PC-9 (cell line): ENCODE results near the gene ANKRD33. TPM values are rescaled to one million over a fixed set of nuclear protein-coding genes. Genes with fewer than 3 reads are reported as not detected.

Experiments
- BruUV-seq: library from RNA; stranded (reverse); fragments of 400-500 nt; replicated peaks from 2 replicates; lab custom pipeline; 2021; lab: Mats Ljungman, UMichigan
- CTCF ChIA-PET: fragments of 300-600 bp; sonication (Branson Sonifier 250); formaldehyde crosslinking; loops from one replicate; lab custom pipeline; 2022; ENCODE audit warnings: antibody characterized with exemption; lab: Charles Lee
- POLR2A ChIA-PET: fragments of 300-600 bp; sonication (Branson Sonifier 250); formaldehyde crosslinking; loops from one replicate; lab custom pipeline; 2022; ENCODE audit warnings: antibody characterized with exemption; ENCODE audit not compliant: unreplicated experiment; lab: Charles Lee
- DNase-seq, 2 experiments: peaks; one replicate each; pipeline versions ENCODE4 v3.0.0 to v3.0.0-alpha.2; 2015 to 2022; ENCODE audit warnings: mixed read lengths in 1 of 2
- H2AFZ ChIP-seq: fragments of 200-600 bp; sonication (generic); 2 replicates; pipeline ENCODE4 v1.8.1; 2017; ENCODE audit warnings: antibody characterized with exemption
- H3F3A ChIP-seq: fragments of 200-600 bp; sonication (generic); 2 replicates; pipeline ENCODE4 v1.8.1; 2017; ENCODE audit warnings: antibody characterized with exemption, mild to moderate bottlenecking, low read depth; ENCODE audit not compliant: insufficient read depth
- H3K27ac ChIP-seq: fragments of 200-600 bp; sonication (generic); 2 replicates; pipeline ENCODE4 v1.6.1; 2016; ENCODE audit warnings: mixed run types
- H3K27me3 ChIP-seq: fragments of 200-600 bp; sonication (generic); 2 replicates; pipeline ENCODE4 v1.6.1; 2016; ENCODE audit warnings: low read depth, mixed run types; ENCODE audit not compliant: insufficient read depth
- H3K36me3 ChIP-seq: fragments of 200-600 bp; sonication (generic); 2 replicates; pipeline ENCODE4 v1.6.1; 2016; ENCODE audit warnings: low read depth, mixed run types
- H3K4me1 ChIP-seq: fragments of 200-600 bp; sonication (generic); replicated peaks from 2 replicates; pipeline ENCODE4 v1.6.1; 2016; ENCODE audit warnings: mixed run types; ENCODE audit not compliant: insufficient read depth
- H3K4me2 ChIP-seq: fragments of 200-600 bp; sonication (generic); 2 replicates; pipeline ENCODE4 v1.6.1; 2017; ENCODE audit warnings: mixed run types
- H3K4me3 ChIP-seq: fragments of 200-600 bp; sonication (generic); 2 replicates; pipeline ENCODE4 v1.6.1; 2016; ENCODE audit warnings: mixed run types
- H3K79me2 ChIP-seq: fragments of 200-600 bp; sonication (generic); 2 replicates; pipeline ENCODE4 v1.6.1; 2017; ENCODE audit warnings: low read depth, mixed run types
- H3K9me2 ChIP-seq: fragments of 200-600 bp; sonication (generic); 2 replicates; pipeline ENCODE4 v1.8.1; 2017; ENCODE audit warnings: mild to moderate bottlenecking; ENCODE audit not compliant: insufficient read depth
- H3K9me3 ChIP-seq: fragments of 200-600 bp; sonication (generic); 2 replicates; pipeline ENCODE4 v1.8.1; 2016; ENCODE audit warnings: low read depth; ENCODE audit not compliant: insufficient read depth
- H4K20me1 ChIP-seq: fragments of 200-600 bp; sonication (generic); 2 replicates; pipeline ENCODE4 v1.8.1; 2017; ENCODE audit not compliant: insufficient read depth
- EZH2 ChIP-seq: fragments of 200-600 bp; sonication (generic); IDR thresholded peaks from 2 replicates; pipeline ENCODE4 v1.8.0; 2017; ENCODE audit warnings: antibody characterized with exemption, low read depth
- intact Hi-C: fragments of 100-400 bp; cut with micrococcal nuclease; formaldehyde crosslinking; loops from one replicate; pipeline ENCODE4 v1.10.0; 2022; ENCODE audit not compliant: unreplicated experiment
- total RNA-seq: library from RNA; stranded (reverse); gene quantifications from 2 replicates; pipeline ENCODE4 v1.2.3, GENCODE V29; 2021
- TF ChIP-seq, protein P1 (sequence below): fragments of 200-600 bp; sonication (generic); conservative IDR thresholded peaks from 2 replicates; pipeline ENCODE4 v1.6.1; 2017; ENCODE audit warnings: mixed run types, antibody characterized with exemption, mild to moderate bottlenecking, moderate library complexity

The ANKRD33 gene
- total RNA-seq, 1 experiment from 2014 or later: not detected

DNA sequence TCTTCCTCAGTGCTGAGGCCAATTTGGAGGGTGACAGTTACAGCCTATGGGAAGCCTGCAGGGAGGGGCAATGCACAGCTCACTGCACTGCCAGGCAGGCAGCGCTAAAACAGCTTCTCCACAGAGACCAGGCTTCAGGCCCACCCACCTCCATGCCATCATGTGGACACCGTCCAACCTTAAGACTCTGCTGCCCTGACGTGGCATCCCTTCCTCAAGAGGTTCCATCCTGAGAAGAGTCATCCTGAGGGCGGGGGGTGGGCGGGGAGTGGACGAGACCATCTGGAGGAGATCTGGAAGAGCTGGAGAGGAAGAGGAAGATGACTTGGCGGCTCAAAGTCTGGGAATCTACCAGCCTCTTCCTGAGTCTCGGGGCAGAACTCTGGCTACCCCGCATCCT is 11.0 kb downstream of the ANKRD33 start:
- no peak overlapping the region for H3K4me2 ChIP-seq
- CTCF ChIA-PET: no interaction called here
- no peak overlapping the region for H2AFZ ChIP-seq

DNA sequence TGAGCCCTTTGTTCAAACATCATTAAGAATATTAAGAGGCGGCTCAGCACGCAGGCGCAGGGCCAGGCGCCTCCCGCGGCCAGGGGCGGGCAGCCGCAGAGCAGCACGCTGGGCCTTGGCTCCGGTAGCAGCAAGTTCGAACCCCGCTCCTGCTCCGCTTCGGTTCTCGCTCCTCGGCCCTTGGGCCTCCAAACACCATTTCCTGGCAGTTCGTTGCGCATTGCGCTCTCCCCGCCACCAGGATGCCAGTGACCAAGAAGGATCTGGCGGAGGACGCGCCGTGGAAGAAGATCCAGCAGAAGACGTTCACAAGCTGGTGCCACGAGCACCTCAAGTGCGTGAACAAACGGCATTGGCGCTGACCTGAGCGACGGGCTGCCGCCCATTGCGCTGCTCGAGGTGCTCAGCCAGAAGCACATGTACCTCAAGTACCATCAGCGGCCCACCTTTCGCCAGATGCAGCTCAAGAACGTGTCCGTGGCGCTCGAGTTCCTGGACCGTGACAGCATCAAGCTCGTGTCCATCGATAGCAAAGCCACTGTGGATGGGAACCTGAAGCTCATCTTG is 12.5 kb downstream of the ANKRD33 start:
- ChIA-PET POLR2A (interaction anchor here (0.6 kb wide), 1 partner anchor 21 kb away, joined by 3 read pairs; no protein-coding TSS in a partner anchor), CTCF (no interaction called here)
- H3K79me2 ChIP-seq: no peaks in the 10 kb centered on the region
- intact Hi-C loops: no loop called here
- DNase-seq: no peak
- no peak overlapping the region for H2AFZ ChIP-seq
- H3K4me2 ChIP-seq: no peak overlapping the region
- no peaks in the 10 kb centered on the region for H3F3A ChIP-seq
- no peaks in the 10 kb centered on the region for H3K4me1 ChIP-seq
- H3K27me3 ChIP-seq: peaks cover 62% of the 10 kb centered on the region
- H3K9me2 ChIP-seq: no peaks in the 10 kb centered on the region
- no peak overlapping the region for H3K4me3 ChIP-seq
- H3K9me3 ChIP-seq: no peaks in the 10 kb centered on the region
- no TSS peak for BruUV-seq
- H4K20me1 ChIP-seq: no peaks in the 10 kb centered on the region
- no peak overlapping the region for H3K27ac ChIP-seq
- TF ChIP-seq, protein P1, sequence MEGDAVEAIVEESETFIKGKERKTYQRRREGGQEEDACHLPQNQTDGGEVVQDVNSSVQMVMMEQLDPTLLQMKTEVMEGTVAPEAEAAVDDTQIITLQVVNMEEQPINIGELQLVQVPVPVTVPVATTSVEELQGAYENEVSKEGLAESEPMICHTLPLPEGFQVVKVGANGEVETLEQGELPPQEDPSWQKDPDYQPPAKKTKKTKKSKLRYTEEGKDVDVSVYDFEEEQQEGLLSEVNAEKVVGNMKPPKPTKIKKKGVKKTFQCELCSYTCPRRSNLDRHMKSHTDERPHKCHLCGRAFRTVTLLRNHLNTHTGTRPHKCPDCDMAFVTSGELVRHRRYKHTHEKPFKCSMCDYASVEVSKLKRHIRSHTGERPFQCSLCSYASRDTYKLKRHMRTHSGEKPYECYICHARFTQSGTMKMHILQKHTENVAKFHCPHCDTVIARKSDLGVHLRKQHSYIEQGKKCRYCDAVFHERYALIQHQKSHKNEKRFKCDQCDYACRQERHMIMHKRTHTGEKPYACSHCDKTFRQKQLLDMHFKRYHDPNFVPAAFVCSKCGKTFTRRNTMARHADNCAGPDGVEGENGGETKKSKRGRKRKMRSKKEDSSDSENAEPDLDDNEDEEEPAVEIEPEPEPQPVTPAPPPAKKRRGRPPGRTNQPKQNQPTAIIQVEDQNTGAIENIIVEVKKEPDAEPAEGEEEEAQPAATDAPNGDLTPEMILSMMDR: no peak
- TF ChIP-seq EZH2: no peak
- H3K36me3 ChIP-seq: no peaks in the 10 kb centered on the region

More for the DNA sequence above, 11.0 kb downstream of the ANKRD33 start:
- no peak for TF ChIP-seq EZH2
- Histone ChIP-seq H3K9me3 (no peaks in the 10 kb centered on the region), H3K4me3 (no peak overlapping the region), H4K20me1 (no peaks in the 10 kb centered on the region), H3F3A (no peaks in the 10 kb centered on the region), H3K27me3 (peaks cover 52% of the 10 kb centered on the region), H3K4me1 (no peaks in the 10 kb centered on the region), H3K27ac (no peak overlapping the region), H3K9me2 (no peaks in the 10 kb centered on the region), H3K36me3 (no peaks in the 10 kb centered on the region), H3K79me2 (no peaks in the 10 kb centered on the region)
- DNase-seq: no peak
- intact Hi-C loops: no loop called here
- BruUV-seq: no TSS peak
- POLR2A ChIA-PET: no interaction called here

DNA sequence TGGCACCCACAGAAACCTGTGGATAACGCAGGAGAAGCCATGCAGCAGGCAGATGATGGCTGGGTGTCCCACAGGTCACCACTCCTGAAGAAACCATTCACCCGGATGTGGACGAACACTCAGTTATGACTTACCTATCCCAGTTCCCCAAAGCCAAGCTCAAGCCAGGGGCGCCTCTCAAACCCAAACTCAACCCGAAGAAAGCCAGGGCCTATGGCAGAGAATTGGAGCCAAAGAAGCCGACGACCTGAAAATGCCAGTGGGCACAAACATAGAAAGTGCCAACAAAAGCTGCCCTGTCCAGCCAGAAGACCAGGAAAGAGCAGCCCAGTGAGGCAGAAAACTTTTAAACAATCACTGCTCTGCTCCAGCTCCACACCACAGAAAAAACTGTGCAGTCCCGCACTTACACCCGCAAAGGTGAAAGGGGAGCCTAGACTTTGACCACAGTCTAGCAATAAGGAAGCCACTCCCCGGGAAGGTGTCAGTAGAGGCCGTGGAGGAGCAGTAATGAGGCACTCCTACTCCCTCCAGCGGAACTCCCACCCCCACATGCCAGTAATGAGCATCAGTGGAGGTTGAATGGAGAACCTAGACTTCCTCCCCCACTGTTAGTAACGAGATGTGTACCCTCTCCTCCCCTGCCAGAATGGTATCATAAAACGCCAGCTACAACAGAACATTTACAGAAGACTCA is 13.4 kb downstream of the ANKRD33 start:
- ChIA-PET POLR2A (no interaction called here), CTCF (no interaction called here)
- Histone ChIP-seq H3K27me3 (peaks cover 70% of the 10 kb centered on the region), H3K36me3 (no peaks in the 10 kb centered on the region), H4K20me1 (no peaks in the 10 kb centered on the region), H3K27ac (no peak overlapping the region), H3K4me2 (no peak overlapping the region), H3K9me2 (no peaks in the 10 kb centered on the region), H2AFZ (no peak overlapping the region), H3F3A (no peaks in the 10 kb centered on the region), H3K4me1 (no peaks in the 10 kb centered on the region), H3K4me3 (no peak overlapping the region), H3K9me3 (no peaks in the 10 kb centered on the region), H3K79me2 (no peaks in the 10 kb centered on the region)
- TF ChIP-seq, protein P1: no peak
- TF ChIP-seq EZH2: no peak
- no TSS peak for BruUV-seq
- DNase-seq: no peak
- intact Hi-C loops: no loop called here
